ENCODE measurements around the gene G6PC1. TPM values are rescaled to one million over a fixed set of nuclear protein-coding genes. Genes with fewer than 3 reads are reported as not detected.
A peak's percentile ranks its signal among the peaks of the same experiment; 100 is the strongest.
"Not testable (repeated sequence)": the region's sequence is repeated elsewhere in the genome, so short reads cannot be mapped to it uniquely, and the experiment has no call there.

The G6PC1 gene
- total and polyA plus RNA-seq, 7 experiments from 2014 or later: not detected

GRCh38 chr17:42873315-42873714, 27.3 kb upstream of the G6PC1 start:
- no peak overlapping the region for H3K27ac ChIP-seq (ENCODE audit: low read depth, low read length)
- Mint-ChIP-seq H3K4me1 (no peaks in the 10 kb centered on the region), H3K27me3 (peaks cover 6 to 22% (median 16%) of the 10 kb centered on the region in 5 donors), H3K36me3 (peaks cover 0 to 4% (median 0%) of the 10 kb centered on the region in 5 donors), H3K9me3 (peaks cover 0 to 10% (median 3%) of the 10 kb centered on the region in 11 donors), H3K4me3 (no peak overlapping the region), H3K27ac (peak overlapping the region in 1 of 9 donors; percentile 4)
- H3K4me1 ChIP-seq (ENCODE audit: control insufficient read depth in 2 of 2, insufficient read depth in 2 of 2, low read length in 2 of 2): no peaks in the 10 kb centered on the region
- no peak for ATAC-seq
- ChIA-PET CTCF (no interaction called here), POLR2A (no interaction called here)
- H3K4me3 ChIP-seq (ENCODE audit: low read length): no peak overlapping the region
- H3K9me3 ChIP-seq (ENCODE audit: control insufficient read depth in 2 of 3, low read length in 3 of 3): no peaks in the 10 kb centered on the region
- no peaks in the 10 kb centered on the region for H3K27me3 ChIP-seq (ENCODE audit: control insufficient read depth in 2 of 2, insufficient read depth in 2 of 2, low read length in 2 of 2)
- intact Hi-C loops (cut with micrococcal nuclease): no loop called here
- no peak for DNase-seq
- H3K36me3 ChIP-seq (ENCODE audit: control insufficient read depth in 2 of 3, insufficient read depth in 3 of 3, low read length in 3 of 3): no peaks in the 10 kb centered on the region

- H3K4me3 ChIP-seq (ENCODE audit: low read length); POLR2A ChIA-PET: not testable (repeated sequence)
Measured at GRCh38 chr17:42873932-42874695, 26.5 kb upstream of the G6PC1 start.

GRCh38 chr17:42877037-42877436, 23.6 kb upstream of the G6PC1 start:
- DNase-seq (no peak), ATAC-seq (no peak)
- H3K9me3 Mint-ChIP-seq: peaks cover 0 to 3% (median 0%) of the 10 kb centered on the region in 11 donors
- Histone ChIP-seq H3K27me3 (ENCODE audit: control insufficient read depth in 2 of 2, insufficient read depth in 2 of 2, low read length in 2 of 2) (no peaks in the 10 kb centered on the region), H3K27ac (ENCODE audit: low read depth, low read length) (no peak overlapping the region), H3K4me3 (ENCODE audit: low read length) (no peak overlapping the region), H3K9me3 (ENCODE audit: control insufficient read depth in 2 of 3, low read length in 3 of 3) (no peaks in the 10 kb centered on the region), H3K36me3 (ENCODE audit: control insufficient read depth in 2 of 3, insufficient read depth in 3 of 3, low read length in 3 of 3) (no peaks in the 10 kb centered on the region), H3K4me1 (ENCODE audit: control insufficient read depth in 2 of 2, insufficient read depth in 2 of 2, low read length in 2 of 2) (no peaks in the 10 kb centered on the region)
- H3K4me3 Mint-ChIP-seq: no peak overlapping the region
- peaks cover 0 to 4% (median 0%) of the 10 kb centered on the region in 5 donors for H3K36me3 Mint-ChIP-seq
- POLR2A ChIA-PET: no interaction called here
- no peak overlapping the region for H3K27ac Mint-ChIP-seq
- intact Hi-C loops (cut with micrococcal nuclease): no loop called here
- peaks cover 6 to 20% (median 12%) of the 10 kb centered on the region in 5 donors for H3K27me3 Mint-ChIP-seq
- H3K4me1 Mint-ChIP-seq: no peaks in the 10 kb centered on the region
- CTCF ChIA-PET: interaction anchor here (0.6 kb wide), 1 partner anchor 433 kb away, joined by 4 read pairs; no protein-coding TSS in a partner anchor

More at GRCh38 chr17:42873932-42874695, 26.5 kb upstream of the G6PC1 start:
- H3K9me3 Mint-ChIP-seq; H3K9me3 ChIP-seq (ENCODE audit: control insufficient read depth in 2 of 3, low read length in 3 of 3); H3K27ac Mint-ChIP-seq; CTCF ChIA-PET; intact Hi-C loops (cut with micrococcal nuclease); H3K36me3 ChIP-seq (ENCODE audit: control insufficient read depth in 2 of 3, insufficient read depth in 3 of 3, low read length in 3 of 3); ATAC-seq; DNase-seq; H3K4me3 Mint-ChIP-seq; H3K4me1 ChIP-seq (ENCODE audit: control insufficient read depth in 2 of 2, insufficient read depth in 2 of 2, low read length in 2 of 2); H3K27me3 ChIP-seq (ENCODE audit: control insufficient read depth in 2 of 2, insufficient read depth in 2 of 2, low read length in 2 of 2); H3K36me3 Mint-ChIP-seq; H3K4me1 Mint-ChIP-seq; H3K27ac ChIP-seq (ENCODE audit: low read depth, low read length): not testable (repeated sequence)
- peaks cover 6 to 22% (median 14%) of the 10 kb centered on the region in 5 donors for H3K27me3 Mint-ChIP-seq

- H3K27me3 Mint-ChIP-seq: peaks cover 4 to 20% (median 12%) of the 10 kb centered on the region in 5 donors
- no peak overlapping the region for H3K4me3 Mint-ChIP-seq
- no peak overlapping the region for H3K27ac Mint-ChIP-seq
Measured at GRCh38 chr17:42878123-42878880, 22.3 kb upstream of the G6PC1 start.

GRCh38 chr17:42878924-42879595, 21.5 kb upstream of the G6PC1 start:
- DNase-seq (no peak), ATAC-seq (no peak)
- Mint-ChIP-seq H3K27me3 (peaks cover 3 to 20% (median 12%) of the 10 kb centered on the region in 5 donors), H3K36me3 (peaks cover 0 to 4% (median 0%) of the 10 kb centered on the region in 5 donors), H3K4me1 (no peaks in the 10 kb centered on the region), H3K4me3 (no peak overlapping the region), H3K9me3 (no peaks in the 10 kb centered on the region), H3K27ac (no peak overlapping the region)
- H3K9me3 ChIP-seq (ENCODE audit: control insufficient read depth in 2 of 3, low read length in 3 of 3): no peaks in the 10 kb centered on the region
- H3K27me3 ChIP-seq (ENCODE audit: control insufficient read depth in 2 of 2, insufficient read depth in 2 of 2, low read length in 2 of 2): no peaks in the 10 kb centered on the region
- H3K4me1 ChIP-seq (ENCODE audit: control insufficient read depth in 2 of 2, insufficient read depth in 2 of 2, low read length in 2 of 2): no peaks in the 10 kb centered on the region
- POLR2A ChIA-PET: no interaction called here
- H3K4me3 ChIP-seq (ENCODE audit: low read length): no peak overlapping the region
- no peak overlapping the region for H3K27ac ChIP-seq (ENCODE audit: low read depth, low read length)
- intact Hi-C loops (cut with micrococcal nuclease): no loop called here
- CTCF ChIA-PET: no interaction called here
- no peaks in the 10 kb centered on the region for H3K36me3 ChIP-seq (ENCODE audit: control insufficient read depth in 2 of 3, insufficient read depth in 3 of 3, low read length in 3 of 3)

More at GRCh38 chr17:42878123-42878880, 22.3 kb upstream of the G6PC1 start:
- Histone ChIP-seq H3K9me3 (ENCODE audit: control insufficient read depth in 2 of 3, low read length in 3 of 3) (no peaks in the 10 kb centered on the region), H3K27ac (ENCODE audit: low read depth, low read length) (no peak overlapping the region), H3K4me1 (ENCODE audit: control insufficient read depth in 2 of 2, insufficient read depth in 2 of 2, low read length in 2 of 2) (no peaks in the 10 kb centered on the region), H3K27me3 (ENCODE audit: control insufficient read depth in 2 of 2, insufficient read depth in 2 of 2, low read length in 2 of 2) (no peaks in the 10 kb centered on the region), H3K4me3 (ENCODE audit: low read length) (no peak overlapping the region), H3K36me3 (ENCODE audit: control insufficient read depth in 2 of 3, insufficient read depth in 3 of 3, low read length in 3 of 3) (no peaks in the 10 kb centered on the region)
- Mint-ChIP-seq H3K4me1 (no peaks in the 10 kb centered on the region), H3K9me3 (no peaks in the 10 kb centered on the region), H3K36me3 (peaks cover 0 to 4% (median 0%) of the 10 kb centered on the region in 5 donors)
- CTCF ChIA-PET: no interaction called here
- intact Hi-C loops (cut with micrococcal nuclease): no loop called here
- POLR2A ChIA-PET: no interaction called here
- no peak for ATAC-seq
- no peak for DNase-seq

GRCh38 chr17:42879596-42879985, 21.0 kb upstream of the G6PC1 start:
- H3K27me3 ChIP-seq (ENCODE audit: control insufficient read depth in 2 of 2, insufficient read depth in 2 of 2, low read length in 2 of 2): no peaks in the 10 kb centered on the region
- CTCF ChIA-PET: no interaction called here
- ATAC-seq (no peak), DNase-seq (no peak)
- H3K36me3 ChIP-seq (ENCODE audit: control insufficient read depth in 2 of 3, insufficient read depth in 3 of 3, low read length in 3 of 3): no peaks in the 10 kb centered on the region
- Mint-ChIP-seq H3K4me1 (no peaks in the 10 kb centered on the region), H3K9me3 (no peaks in the 10 kb centered on the region), H3K4me3 (no peak overlapping the region), H3K27me3 (peaks cover 3 to 20% (median 12%) of the 10 kb centered on the region in 5 donors), H3K36me3 (peaks cover 0 to 4% (median 0%) of the 10 kb centered on the region in 5 donors), H3K27ac (no peak overlapping the region)
- POLR2A ChIA-PET: no interaction called here
- H3K9me3 ChIP-seq (ENCODE audit: control insufficient read depth in 2 of 3, low read length in 3 of 3): no peaks in the 10 kb centered on the region
- no peak overlapping the region for H3K27ac ChIP-seq (ENCODE audit: low read depth, low read length)
- intact Hi-C loops (cut with micrococcal nuclease): no loop called here
- no peak overlapping the region for H3K4me3 ChIP-seq (ENCODE audit: low read length)
- no peaks in the 10 kb centered on the region for H3K4me1 ChIP-seq (ENCODE audit: control insufficient read depth in 2 of 2, insufficient read depth in 2 of 2, low read length in 2 of 2)
